Astrocyte of the hippocampus (primary cell): ENCODE results near the gene RAB3IL1.

Experiments
- DNase-seq: peaks from one replicate; pipeline ENCODE4 v3.0.0; 2011; ENCODE audit warnings: low read depth, low spot score

Gene RAB3IL1

DNA sequence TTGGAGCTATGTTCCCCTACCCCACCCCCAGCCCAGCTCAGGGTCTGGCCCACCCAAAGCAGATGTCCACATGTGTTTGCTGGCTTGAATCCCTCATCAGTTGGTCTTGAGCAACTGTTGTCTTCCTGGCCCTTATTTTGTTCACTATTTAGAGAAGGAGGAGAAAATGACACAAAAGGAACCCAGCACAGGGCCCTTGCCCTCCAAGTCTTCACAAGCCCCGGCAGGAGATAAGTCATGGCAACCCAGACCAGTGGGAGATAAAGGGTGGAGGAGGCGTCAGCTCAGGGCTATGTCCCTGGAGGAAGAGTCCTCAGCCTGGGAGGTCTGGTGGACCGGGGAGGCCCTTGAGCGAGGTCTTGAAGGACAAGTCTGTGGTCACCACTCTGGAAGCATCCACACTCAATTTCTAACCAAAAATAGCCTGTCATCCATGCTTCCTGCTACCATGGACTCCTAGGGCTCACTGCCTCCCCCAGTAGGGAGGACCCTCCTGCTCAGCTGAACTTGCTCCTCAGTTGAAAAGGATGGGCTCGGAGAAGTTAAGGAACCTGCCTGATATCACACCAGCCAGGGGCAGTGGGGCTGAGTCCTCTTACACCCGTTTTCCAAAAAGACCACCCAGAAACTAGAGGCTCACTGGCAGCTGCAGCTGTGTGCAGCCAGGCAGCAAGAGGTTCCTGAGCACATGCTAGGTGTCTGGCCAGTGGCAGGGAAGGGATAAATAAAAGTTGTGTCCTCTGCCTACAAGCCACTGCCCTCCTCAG lies 1.8 kb upstream of the RAB3IL1 start:
- DNase-seq: no peak

DNA sequence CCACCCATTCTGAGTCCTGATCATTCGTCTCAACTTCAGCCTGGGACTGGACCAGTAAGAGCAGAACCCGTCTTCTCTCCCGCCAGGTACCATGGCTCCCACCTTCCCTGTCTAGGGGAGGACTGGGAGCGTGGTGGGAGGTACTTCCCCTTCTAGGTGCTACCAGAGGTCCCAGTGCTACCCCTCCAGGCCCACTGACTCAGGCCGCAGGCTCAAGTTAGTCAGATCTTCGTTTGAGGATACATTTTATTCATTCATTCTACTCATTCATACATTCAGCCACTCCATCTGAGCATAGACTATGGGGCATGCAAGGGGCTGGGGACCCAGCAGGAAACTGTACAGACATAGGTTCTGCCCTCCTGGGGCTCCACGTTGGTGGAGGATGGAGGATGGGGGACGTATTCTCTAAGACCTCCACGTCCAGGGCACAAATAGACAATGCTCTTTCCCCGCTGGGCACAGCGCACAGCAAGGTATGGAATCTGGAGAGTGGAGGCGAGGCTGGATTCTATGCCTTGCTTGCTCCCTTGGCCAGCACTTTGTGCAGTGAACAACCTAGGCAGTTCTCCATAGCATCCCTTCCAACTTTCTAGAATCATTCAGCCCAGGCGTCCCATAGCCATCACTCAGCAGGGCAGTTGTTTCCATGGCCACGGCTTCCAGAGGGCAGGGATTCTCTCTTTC lies 1.0 kb upstream of the RAB3IL1 start:
- DNase-seq: no peak

DNA sequence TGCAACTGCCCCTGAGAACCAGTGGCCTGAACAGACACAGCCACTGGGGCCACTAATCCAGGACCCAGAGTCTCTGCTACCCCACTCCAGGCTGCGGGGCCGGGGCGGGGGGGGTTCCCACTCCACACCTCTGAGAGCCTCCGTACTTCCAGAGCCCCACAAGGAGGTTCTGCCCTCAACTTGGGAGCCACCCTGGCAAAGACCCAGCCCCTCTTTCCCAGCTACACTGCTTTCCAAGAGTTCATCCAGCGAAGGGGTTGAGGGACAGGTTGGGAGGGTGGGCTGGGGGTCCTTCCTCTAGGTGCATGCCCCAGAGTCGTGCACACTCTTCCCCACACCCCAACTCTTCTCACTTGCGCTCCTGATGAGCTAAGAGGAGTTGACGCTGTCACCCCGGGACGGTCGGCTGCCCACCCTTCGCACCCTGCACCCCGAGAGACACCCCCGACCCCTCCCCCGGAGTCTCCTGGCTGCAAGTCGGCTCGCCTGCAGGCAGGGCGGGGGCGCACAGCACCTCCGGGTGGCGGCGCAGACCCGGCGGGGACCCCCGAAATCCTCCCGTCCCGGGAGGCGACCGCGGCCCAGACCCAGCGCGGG lies 531 bp downstream of the RAB3IL1 start:
- DNase-seq: no peak

DNA sequence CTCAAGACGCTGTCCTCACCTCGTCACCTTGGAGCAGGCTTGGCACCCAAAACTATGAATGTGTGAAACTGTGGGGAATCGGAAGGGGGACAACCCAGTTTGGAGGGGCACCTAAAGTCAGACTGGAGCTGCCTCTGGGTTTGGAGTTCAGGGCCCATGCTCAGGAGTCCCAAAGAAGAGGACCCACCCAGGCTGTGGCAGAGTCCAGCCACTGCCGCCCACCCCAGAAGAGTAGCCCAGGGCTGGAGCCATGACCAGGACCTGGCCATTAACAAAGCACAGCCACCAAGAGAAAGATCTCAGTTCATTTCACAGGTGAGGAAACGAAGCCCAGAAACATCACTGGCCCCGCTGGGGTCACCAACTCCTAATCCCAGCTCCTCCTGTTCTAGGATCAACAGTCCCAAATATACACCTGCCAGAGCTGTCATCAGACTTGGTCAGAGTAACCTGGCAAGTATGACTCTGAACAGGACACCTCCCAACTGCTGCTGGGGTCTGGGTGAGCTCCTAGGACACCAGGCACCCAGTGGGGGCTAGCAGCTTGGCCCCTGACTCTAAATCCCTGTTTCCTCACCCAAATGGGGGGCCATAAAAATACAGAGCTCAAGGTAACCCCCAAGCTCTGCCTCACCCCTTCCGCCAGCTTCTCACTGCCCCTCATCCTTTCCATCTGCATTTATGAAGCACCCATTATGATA lies 2.7 kb downstream of the RAB3IL1 start:
- DNase-seq: no peak

DNA sequence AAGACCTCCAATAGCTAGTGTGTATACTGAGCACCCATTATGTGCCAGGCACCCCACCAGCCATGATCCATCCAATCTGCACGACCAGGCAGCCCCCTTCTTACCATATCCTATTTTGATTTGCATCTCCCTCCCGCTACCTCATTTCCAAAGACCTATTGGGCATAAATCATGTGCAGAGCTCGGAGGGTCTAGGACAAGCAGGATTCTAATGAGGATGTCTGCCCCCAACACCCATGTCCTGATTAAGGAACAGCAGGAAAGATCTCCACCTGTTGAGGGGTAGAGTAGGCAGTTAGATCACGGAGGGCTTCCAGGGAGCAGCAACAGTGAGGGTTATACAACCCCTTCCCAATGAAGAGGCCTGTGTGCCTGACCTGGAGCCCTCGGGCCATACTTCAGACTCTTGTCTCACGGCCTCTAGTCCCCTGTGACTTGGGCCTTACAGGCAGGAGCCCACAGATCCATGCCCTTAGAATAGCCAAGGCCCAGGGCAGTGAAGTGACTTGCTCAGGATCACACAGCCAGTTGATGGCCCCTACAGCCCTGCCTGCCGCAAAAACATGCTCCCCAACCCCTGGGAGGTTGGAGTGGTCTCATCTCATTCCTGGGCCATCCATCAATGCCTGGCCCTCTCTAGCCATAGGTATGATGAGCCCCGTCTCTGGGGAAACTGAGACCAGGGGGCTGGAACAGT lies 3.5 kb downstream of the RAB3IL1 start:
- no peak for DNase-seq

DNA sequence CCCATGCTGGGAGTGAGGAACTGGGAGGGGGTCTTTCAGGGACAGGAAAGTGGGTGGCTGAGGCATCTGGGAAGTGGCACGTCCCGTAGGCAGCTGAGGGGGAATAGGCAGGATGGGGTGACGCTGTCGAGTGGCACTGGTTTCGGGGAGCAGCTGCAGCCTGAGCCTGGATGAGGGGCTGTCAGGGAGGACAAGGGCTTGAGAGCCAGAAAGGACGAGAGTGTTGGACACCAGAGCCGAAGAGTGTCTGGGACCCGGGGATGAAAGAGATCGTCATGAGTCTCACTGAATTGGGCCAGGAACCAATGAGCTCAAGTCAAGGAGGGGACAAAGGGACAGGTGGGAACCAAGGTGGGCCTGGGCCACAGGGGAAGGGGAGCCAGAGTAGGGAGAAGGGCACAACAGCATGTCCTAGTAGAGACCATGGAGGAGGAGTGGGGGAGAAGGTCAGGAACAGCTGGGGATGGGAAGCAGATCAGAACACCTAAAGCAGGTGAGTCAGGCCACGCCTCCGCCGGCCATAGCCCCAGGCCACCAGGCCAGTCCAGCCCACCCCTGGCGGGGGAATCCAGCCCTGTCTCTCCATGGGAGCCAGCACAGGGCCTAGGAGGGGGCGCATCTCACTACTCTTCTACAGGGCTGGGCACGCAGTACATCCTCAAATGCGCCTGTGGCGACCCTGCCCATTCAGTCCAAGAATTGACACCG lies 4.2 kb downstream of the RAB3IL1 start:
- DNase-seq: no peak

DNA sequence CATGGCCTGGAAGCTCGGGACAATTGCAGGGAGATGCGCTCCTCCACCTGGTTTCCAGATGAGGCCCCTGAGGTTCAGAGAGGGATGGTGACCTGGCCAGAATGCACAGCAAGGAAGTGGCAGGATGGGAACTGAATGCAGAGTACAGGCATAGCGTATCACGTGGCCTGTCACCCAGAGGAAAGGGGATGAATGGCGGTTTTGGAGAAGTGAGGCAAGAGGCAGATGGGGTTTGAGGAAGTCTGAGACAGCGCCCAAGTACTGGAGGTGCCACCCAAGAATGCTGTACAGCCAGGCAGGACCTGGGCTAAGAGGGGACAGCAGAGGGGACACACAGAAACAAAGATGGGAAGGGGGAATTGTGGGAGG lies 4.9 kb downstream of the RAB3IL1 start:
- DNase-seq: no peak

DNA sequence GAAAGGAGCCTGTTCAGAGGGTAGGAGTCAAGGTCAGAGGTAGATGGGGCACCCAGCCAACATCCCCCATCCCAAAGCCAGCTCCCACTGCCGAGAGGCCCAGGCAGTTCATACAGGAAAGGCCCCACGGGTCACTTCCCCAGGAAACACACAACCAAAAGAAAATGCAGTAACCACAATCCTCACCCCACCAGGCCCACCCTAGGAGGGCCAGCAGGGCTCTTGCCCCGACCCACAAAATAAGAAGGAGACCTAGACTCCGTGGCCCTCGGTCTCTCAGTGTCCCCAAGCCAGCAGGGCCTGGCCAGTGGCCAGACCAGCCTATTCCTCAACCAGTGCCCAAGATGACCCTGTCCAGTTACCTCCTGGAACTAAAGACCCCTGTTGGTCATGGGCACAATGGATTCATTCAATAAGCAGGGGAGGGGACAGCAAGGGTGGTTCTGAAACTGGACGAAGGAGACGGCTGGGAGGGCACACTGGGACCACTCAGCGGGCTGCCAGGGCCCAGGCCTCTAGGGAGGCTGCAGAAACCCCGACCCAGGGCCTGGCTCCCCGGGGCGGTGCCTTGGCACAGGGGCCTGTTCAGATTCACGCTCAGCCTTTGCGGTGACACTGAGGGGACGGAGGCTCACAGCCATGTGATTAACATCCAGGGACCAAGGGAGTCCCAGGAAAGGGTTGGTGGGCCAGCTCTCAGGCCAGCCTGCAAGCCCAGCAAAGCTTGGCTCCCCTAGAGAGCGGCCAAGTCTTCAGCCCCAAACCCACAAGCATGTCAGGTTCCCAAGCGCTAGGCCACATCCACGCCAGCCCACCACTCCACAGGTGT lies 5.5 kb downstream of the RAB3IL1 start:
- DNase-seq: no peak

DNA sequence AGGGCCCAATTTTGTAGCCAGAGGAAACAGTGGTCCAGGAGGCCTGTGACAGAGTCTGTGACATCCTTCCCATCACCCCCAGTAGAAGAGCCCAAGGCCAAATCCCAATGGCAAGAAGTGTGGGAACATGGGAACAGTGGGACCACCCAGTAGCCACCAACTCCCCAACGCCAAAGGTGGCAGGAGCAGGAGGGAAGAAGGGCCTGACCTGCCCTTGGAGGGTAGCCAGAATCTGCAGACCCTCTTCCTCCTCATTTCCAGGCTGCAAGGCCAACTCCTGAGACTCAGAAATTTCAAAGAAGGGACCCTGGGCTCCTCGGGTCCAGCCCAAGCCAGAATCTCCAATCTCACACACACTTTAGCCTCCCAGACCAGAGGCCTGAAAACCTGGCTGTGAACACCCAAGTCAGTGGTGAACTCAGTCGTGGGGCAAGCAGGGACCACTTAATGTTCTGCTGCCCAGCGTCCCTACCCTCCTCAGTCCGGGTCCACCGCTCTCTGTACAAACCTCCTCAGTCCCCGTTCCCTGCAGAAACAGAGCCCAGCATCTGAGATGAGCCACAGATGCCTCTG lies 6.2 kb downstream of the RAB3IL1 start:
- DNase-seq: no peak

DNA sequence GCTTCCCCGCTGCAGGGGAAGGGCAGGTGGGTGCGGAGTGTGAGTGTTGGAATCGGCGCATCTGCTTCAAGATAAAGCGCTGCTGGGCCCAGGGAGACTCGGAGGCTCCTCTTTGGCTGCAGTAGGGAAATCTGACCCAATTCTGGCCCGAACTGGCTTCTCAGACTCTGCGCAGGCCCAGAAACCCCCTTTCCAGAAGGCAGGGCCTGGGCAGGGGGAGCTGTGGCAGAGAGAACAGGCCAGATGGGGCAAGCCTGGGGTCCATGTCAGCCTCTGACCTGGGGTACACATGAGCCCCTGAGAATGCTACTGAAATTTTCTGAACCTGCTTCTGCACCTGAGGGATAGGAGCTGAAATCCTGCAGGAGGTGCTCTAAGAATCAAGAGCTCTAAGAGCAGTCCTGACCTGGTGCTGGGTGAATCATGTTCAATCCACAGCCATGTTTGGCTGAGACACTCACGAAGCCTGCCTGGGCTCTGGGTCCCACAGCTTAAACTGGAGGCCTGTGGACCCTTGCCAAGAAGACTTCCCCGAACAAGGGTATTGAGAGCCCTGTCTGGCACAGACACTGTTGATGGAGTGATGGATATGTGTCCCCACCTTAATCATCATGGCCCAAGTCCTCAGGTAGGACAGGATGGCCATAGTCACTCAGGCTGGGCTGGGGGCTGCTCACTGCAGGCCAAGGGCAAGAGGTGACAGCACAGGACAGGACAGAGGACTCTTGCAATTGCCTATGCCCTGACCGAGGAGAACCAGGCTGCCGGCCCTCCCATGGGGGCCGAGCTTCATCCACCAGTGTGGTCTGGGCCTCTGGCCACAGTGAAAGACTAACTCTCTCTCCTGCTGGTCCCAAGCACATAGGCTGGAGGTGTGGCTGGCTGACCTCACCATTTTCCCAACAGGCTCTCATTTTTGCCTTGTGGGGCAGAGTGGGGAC lies 6.9 kb downstream of the RAB3IL1 start:
- no peak for DNase-seq

DNA sequence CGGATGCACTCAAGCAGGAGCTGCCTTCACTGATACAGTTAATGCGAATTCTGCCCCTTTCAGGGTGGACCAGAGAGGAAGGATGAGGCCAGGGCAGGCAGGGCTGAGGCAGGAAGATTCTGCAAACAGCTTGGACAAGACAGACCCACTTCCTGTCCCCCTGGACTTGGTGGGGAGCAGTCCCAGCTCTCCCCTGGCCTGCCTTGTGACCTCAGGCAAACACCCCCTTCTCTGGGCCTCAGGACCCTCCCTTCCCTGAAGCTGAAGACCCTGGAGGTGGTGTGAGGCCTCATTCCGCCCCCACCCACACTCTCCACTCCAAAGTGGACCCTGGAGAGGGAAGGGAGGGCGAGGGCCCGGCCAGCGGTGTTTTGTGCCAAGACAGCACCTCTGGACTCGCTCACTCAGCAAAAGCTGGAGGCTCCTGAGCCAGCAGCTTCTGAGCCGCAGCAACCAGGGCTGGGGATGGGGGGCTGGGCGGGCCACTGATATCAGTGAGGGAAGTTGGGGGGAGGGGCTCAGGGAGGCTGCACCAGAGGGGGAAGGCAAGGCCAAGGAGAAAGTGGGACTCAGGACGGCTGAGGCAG lies 8.5 kb downstream of the RAB3IL1 start:
- no peak for DNase-seq

DNA sequence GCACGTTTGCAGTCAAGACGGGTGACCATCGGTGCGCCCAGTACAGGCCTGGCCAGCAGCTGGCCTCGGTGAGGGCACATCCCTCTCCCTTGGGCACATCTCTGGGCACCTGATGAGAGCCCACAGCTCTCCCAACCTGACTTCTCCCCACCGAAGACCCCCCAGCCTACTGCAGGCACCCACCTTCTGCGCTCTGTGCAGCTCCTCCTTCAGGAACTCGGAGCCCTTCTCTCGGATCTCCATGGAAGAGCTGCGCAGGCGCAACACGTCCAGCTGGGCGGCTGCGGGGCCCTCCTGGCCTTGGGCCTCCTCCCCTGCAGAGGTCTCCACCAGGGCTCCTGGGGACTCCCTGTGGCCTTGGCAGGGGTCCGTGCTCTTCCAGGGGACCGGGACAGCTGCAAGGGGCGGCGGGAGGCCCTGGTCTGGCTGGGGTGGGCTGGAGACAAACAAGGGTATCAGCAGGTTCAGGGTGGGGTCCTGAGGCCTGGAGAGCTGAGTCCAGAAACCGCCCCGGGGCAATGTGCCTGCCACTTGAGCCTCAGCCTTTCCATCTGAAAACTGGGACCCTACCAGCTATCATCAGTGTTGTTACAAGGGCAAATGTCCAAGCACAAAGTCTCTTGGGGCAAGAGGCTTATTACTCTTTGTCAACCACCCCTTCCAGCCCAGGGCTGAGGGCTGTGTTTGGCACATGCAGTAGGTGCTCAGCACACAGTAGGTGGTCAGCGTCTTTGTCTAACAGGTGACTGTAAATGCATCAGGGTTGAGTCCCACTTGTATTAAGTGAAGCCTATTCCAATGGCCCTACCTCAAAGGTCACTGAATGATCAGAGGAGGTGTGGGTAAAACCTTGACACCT lies 9.3 kb downstream of the RAB3IL1 start:
- no peak for DNase-seq

DNA sequence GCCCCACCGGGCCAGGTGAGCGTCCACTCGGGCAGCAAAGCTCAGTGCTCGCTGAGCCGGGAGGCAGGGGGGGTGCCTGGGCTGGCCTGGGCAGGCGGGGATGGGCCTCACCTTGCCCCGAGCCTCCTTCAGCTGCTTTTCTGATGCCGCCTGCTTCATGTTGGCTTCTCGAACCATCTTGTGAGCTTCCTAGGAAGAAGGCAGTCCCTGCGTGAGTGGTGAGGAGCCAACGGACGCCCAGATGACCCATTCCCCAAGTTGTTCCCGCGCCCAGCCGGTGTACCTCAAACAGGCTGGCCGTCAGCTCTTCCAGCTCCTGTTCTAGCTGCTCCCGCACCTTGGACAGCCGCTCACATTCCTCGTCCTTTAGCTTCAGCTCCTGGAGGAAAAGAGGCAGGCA lies 10.1 kb downstream of the RAB3IL1 start:
- DNase-seq: no peak

DNA sequence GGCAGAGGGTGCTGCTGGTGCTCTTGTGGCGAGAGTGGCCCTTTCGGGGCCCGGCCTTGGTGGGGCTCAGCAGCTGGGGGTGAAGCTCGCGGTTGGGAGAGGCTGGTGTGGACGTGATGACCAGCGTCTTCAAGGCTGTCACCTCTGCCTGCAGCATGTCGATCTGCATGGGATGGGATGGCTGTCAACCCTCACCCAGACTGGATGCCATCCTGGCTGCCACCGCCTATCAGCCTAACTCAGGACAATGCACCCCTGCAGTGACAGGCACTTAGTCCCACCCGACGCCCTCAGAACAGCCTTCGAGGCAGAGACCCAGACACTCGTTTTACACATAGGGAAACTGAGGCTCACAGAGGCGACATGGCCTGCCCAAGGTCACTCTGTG lies 10.8 kb downstream of the RAB3IL1 start:
- DNase-seq: no peak

DNA sequence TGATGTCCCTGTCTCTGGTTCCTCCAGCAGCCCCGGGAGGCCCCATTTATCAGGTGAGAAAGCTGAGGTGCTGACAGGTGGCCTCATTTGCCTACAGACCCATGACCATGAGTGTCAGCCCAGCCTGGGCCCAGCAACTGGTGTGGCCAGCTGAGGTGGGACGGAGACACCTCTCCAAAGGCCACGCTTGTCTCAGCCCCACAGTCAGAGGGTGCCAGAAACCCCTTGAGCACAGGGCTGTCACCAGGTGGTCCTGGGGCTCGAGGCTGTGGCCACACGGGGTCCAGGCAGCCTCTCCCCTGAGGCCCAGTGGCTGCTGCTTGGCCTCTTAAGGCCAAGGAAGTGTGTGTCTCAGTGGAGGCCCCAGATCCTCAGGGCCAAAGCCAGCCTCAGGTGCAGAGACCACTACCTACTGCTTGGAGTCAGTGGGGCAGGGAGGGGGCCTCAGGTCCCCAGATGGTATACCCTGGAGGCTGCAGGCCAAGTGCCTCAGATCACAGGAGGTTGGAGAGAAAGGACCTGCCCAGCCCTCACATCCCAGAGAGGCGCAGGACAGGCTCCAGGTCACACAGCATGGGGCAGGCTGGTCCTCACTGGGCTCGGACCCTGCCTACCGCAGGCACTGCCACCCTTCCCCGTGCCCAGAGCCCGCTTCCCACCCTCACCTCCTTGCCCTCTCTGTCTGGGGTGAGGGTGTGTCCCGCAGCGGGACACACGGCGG lies 11.4 kb downstream of the RAB3IL1 start:
- DNase-seq: no peak

DNA sequence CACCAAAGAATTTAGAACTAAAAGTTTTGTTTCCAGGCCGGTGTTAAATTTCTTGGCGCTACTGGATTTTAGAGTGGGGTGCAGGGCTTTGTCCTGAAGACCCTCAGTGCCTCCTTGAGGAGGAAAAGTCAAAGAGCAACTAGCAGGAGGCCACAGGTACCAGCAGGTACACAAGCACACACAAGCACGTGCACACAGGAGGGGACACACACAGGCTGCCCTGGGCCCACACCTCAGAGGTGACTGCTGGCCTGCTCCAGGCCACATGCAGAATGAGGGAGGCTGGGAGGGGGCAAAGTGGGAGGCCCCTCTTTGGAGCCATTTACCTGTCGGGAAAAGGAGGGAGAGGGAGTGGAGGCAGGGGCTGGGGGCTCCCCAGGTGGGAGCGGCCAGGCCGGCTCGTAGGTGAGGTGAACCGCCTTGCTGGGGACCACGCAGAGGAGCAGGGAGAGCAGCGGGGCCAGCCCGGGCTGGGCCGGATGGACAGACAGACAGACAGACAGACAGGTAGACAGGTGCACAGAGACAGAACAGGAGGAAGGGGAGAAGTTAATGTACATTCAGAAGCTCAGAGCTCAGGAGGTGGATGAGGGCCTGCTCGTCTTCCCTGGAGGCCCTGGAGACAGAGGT lies 12.2 kb downstream of the RAB3IL1 start:
- DNase-seq: no peak
